Small intestine (tissue), 16 donors: ENCODE measurements around the gene GPI. TPM values are rescaled to one million over a fixed set of nuclear protein-coding genes. Genes with fewer than 3 reads are reported as not detected.
A peak's percentile ranks its signal among the peaks of the same experiment; 100 is the strongest.

ENCODE experiments used
- DNase-seq, 2 donors: peaks; one replicate each; pipeline versions ENCODE4 v3.0.0 to v3.0.0-alpha.2; 2013
- FAIRE-seq: peaks from 2 replicates; lab custom pipeline; 2012; peaks lifted over from hg19 to GRCh38; lab: Jason Lieb, UNC
- H3K27ac ChIP-seq, 3 donors: one replicate each; pipeline ENCODE4 v1.5.1; 2013; ENCODE audit warnings: low read length in 2 of 3, mild to moderate bottlenecking in 2 of 3, control low read depth in 1 of 3, inconsistent platforms in 1 of 3, low read depth in 1 of 3, moderate library complexity in 1 of 3
- H3K27me3 ChIP-seq, 3 donors: one replicate each; pipeline ENCODE4 v1.6.1; 2013; ENCODE audit warnings: low read length in 3 of 3, inconsistent platforms in 1 of 3; ENCODE audit not compliant: control insufficient read depth in 3 of 3, insufficient read depth in 3 of 3
- H3K36me3 ChIP-seq, 3 donors: one replicate each; pipeline ENCODE4 v1.6.1; 2013; ENCODE audit warnings: low read length in 3 of 3, inconsistent platforms in 1 of 3, low read depth in 1 of 3, mild to moderate bottlenecking in 1 of 3, moderate library complexity in 1 of 3; ENCODE audit not compliant: control insufficient read depth in 3 of 3, insufficient read depth in 2 of 3
- H3K4me1 ChIP-seq, 3 donors: one replicate each; pipeline ENCODE4 v1.6.1; 2013; ENCODE audit warnings: low read length in 2 of 3, inconsistent platforms in 1 of 3, low read depth in 1 of 3, mild to moderate bottlenecking in 1 of 3, moderate library complexity in 1 of 3; ENCODE audit not compliant: control insufficient read depth in 3 of 3, insufficient read depth in 2 of 3
- H3K4me3 ChIP-seq, 3 donors: one replicate each; pipeline ENCODE4 v1.5.1; 2013; ENCODE audit warnings: low read length in 3 of 3, control low read depth in 1 of 3, inconsistent platforms in 1 of 3, low read depth in 1 of 3, mild to moderate bottlenecking in 1 of 3, moderate library complexity in 1 of 3
- H3K9me3 ChIP-seq, 2 donors: one replicate each; pipeline ENCODE4 v1.6.1; 2013; ENCODE audit warnings: low read depth in 1 of 2, low read length in 1 of 2; ENCODE audit not compliant: control insufficient read depth in 2 of 2, insufficient read depth in 1 of 2
- WGBS, 3 donors: extraction: QIAGEN DNeasy Blood & Tissue Kit; methylation state at CpG; one replicate each; pipeline ENCODE4 v1.1.7; 2013; 5-methylcytosine and 5-hydroxymethylcytosine counted together
- long read RNA-seq, 10 donors: transcript quantifications; one replicate each; lab custom pipeline, GENCODE V29; 2026
- polyA plus RNA-seq, 4 donors: library from polyadenylated mRNA; stranded (reverse) in 3 of 4; unstranded in 1 of 4; fragments of 200-250 nt in 3 of 4; fragments of 120-200 nt in 1 of 4; gene quantifications; one replicate each; pipeline versions ENCODE4 v1.2.1 to v1.2.3, GENCODE V29; 2013
- donor health status: healthy with polysubstance abuse.
- donor health status: control.
- donor health status: control.
- donor health status: Bipolar disorder and iron deficiency.
- donor health status: healthy.

GPI gene
- polyA plus RNA-seq = 100 to 1,000 TPM in 3 of 4 donors, 10 to 100 TPM in 1; 98.6 to 199 (median 125) TPM
- long read RNA-seq, donor 1, full-length matches to known transcripts = 55 of 76 reads
- long read RNA-seq, donor 1, partial matches to known transcripts = 21 of 76 reads
- long read RNA-seq, donor 1, other reads (novel, unspliced or antisense) = 0 of 76 reads
- long read RNA-seq, donor 2, full-length matches to known transcripts = 19 of 19 reads
- long read RNA-seq, donor 2, partial matches to known transcripts = 0 of 19 reads
- long read RNA-seq, donor 2, other reads (novel, unspliced or antisense) = 0 of 19 reads
- long read RNA-seq, donor 3, full-length matches to known transcripts = 23 of 53 reads
- long read RNA-seq, donor 3, partial matches to known transcripts = 30 of 53 reads
- long read RNA-seq, donor 3, other reads (novel, unspliced or antisense) = 0 of 53 reads
- long read RNA-seq, donor 4, full-length matches to known transcripts = 3 of 3 reads
- long read RNA-seq, donor 4, partial matches to known transcripts = 0 of 3 reads
- long read RNA-seq, donor 4, other reads (novel, unspliced or antisense) = 0 of 3 reads
- long read RNA-seq, donor 5, full-length matches to known transcripts = 6 of 6 reads
- long read RNA-seq, donor 5, partial matches to known transcripts = 0 of 6 reads
- long read RNA-seq, donor 5, other reads (novel, unspliced or antisense) = 0 of 6 reads
- long read RNA-seq, donor 6, full-length matches to known transcripts = 40 of 40 reads
- long read RNA-seq, donor 6, partial matches to known transcripts = 0 of 40 reads
- long read RNA-seq, donor 6, other reads (novel, unspliced or antisense) = 0 of 40 reads
- long read RNA-seq, donor 7, full-length matches to known transcripts = 259 of 430 reads
- long read RNA-seq, donor 7, partial matches to known transcripts = 171 of 430 reads
- long read RNA-seq, donor 7, other reads (novel, unspliced or antisense) = 0 of 430 reads
- long read RNA-seq, donor 8, full-length matches to known transcripts = 4 of 4 reads
- long read RNA-seq, donor 8, partial matches to known transcripts = 0 of 4 reads
- long read RNA-seq, donor 8, other reads (novel, unspliced or antisense) = 0 of 4 reads
- long read RNA-seq, donor 9, full-length matches to known transcripts = 6 of 6 reads
- long read RNA-seq, donor 9, partial matches to known transcripts = 0 of 6 reads
- long read RNA-seq, donor 9, other reads (novel, unspliced or antisense) = 0 of 6 reads
- long read RNA-seq, donor 10, full-length matches to known transcripts = 34 of 40 reads
- long read RNA-seq, donor 10, partial matches to known transcripts = 6 of 40 reads
- long read RNA-seq, donor 10, other reads (novel, unspliced or antisense) = 0 of 40 reads

DNA sequence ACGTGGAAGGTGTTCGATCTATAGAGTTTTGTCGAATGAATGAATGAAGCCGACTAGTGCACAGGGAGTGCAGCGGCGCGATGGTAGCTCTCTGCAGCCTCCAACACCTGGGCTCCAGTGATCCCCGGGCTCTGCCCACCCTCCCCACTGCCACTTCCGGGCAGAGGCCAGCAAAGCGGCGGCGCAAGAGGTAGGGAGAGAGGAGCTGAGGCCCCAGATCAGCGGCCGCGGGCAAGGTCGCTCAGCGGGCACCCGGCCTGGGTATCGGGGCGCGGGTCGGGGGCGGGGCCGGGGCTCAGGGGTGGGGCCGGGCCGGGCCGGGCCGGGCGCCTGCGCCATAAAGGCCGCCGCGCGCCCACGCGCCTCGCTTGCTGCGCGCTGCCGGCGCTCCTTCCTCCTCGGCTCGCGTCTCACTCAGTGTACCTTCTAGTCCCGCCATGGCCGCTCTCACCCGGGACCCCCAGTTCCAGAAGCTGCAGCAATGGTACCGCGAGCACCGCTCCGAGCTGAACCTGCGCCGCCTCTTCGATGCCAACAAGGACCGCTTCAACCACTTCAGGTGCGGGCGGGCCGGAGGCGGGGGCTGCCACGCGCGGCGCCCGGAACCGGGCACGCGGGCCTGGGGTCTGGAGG lies at the start of gene GPI:
GPI (plus strand) TSS at position 367 of the 633 bp plus-strand sequence; CDS start at position 438, 71 bp downstream.
- Histone ChIP-seq H3K9me3 (no peaks in the 10 kb centered on the region), H3K27ac (peak within 1 kb of the TSS; percentile 67 to 85 (median 80)), H3K4me3 (peak within 1 kb of the TSS; percentile 85 to 96 (median 89)), H3K4me1 (peaks cover 0 to 19% (median 9%) of the 10 kb centered on the region in 3 donors), H3K27me3 (no peaks in the 10 kb centered on the region), H3K36me3 (peaks cover 0 to 36% (median 8%) of the 10 kb centered on the region in 3 donors)
- DNase-seq (peak; percentile 73 to 81), FAIRE-seq (no peak)
- WGBS, 3 donors = 0 to 1% (median 1%) methylated on average over 32 to 67 of the region's 67 CpGs

DNA sequence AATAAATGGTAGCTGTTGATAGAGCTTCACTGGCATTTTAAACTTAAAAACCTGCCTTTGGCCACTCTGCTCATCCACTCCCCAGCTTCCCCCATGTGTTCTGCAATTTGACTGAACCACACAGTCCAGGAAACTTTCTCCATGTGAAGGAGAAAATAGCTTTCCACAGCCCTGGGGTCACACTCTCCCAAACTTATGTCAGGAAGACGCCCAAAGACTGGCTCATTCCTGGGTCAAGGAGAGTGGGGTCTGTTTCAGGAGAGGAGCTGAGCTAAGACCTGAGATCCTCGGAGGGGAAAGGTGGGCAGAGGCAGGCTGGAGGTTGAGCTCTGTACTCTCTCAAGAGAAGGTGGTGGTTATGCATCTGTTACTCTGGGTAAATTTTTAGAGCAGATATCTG lies 48.7 kb upstream of the GPI start:
- H3K9me3 ChIP-seq = no peaks in the 10 kb centered on the region
- H3K36me3 ChIP-seq = peaks cover 0 to 17% (median 2%) of the 10 kb centered on the region in 3 donors
- peaks cover 0 to 23% (median 5%) of the 10 kb centered on the region in 3 donors for H3K4me1 ChIP-seq
- no peaks in the 10 kb centered on the region for H3K27me3 ChIP-seq
- no peak for FAIRE-seq
- 81 to 94% (median 88%) methylated on average over 2 of the region's 2 CpGs for WGBS, 3 donors
- H3K27ac ChIP-seq = peak overlapping the region in 2 of 3 donors; percentile 6 to 76
- no peak overlapping the region for H3K4me3 ChIP-seq
- no peak for DNase-seq

DNA sequence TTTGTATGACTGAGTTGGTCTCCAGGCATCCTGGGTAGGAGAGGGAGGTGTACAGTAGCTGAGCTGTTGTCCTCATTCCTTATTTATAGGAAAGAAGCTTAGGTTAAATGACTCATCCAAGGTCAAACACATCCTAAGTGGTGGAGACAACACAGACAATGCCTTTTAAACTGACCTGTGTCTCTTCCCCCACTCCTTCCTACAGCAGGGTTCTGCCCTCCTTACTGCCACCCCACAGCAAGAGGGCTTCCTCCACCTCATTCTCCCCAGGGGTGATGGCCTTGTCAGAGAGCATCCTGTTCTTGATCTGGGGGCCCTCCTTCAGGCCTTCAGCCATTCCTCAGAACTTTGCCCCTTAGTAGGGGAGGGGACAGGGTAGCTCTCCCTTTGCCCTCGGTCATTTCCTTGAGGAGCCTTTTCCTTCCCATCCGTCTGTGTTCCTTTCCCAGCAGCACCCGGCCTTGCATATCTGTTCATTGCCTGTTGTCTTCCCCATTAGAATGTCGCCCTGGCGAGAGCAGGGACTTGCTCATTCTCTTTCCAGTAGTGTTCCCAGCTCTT lies 48.2 kb upstream of the GPI start:
- DNase-seq = peak; percentile 56 to 65
- FAIRE-seq = no peak

DNA sequence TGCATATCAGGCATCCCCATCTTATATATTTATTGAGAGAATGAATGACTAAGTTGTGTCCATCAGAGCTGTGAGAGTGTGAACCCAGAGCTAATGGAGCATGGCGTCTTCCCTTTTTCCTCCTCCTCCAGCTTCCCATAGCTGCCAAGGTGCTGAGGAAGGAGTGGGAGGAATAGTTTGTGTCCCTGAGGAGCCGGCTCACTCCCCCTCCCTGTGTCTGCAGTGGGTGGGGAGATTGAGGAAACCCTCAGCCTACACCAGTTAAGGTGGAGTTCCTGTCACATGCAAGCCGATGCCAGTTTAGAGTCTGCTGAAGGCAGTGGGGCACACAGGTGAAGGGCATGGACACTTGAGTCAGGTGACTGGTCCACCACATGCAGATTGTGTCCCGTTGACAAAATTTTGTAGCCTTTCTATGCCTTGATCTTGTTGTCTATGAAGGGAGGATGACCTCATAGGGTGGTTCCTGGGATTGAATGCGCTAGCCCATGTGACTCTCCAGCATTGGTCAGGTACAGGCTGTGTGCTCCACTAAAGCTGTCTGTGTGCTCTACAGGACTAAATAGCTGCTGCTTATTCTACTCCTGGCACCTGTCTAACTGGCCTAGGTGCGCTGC lies 47.6 kb upstream of the GPI start:
- H3K27ac ChIP-seq = peak overlapping the region in 2 of 3 donors; percentile 32 to 76
- H3K9me3 ChIP-seq = no peaks in the 10 kb centered on the region
- no peak for FAIRE-seq
- WGBS, 3 donors = 65 to 76% (median 74%) methylated on average over 6 of the region's 6 CpGs
- peaks cover 0 to 27% (median 5%) of the 10 kb centered on the region in 3 donors for H3K36me3 ChIP-seq
- peaks cover 0 to 23% (median 5%) of the 10 kb centered on the region in 3 donors for H3K4me1 ChIP-seq
- DNase-seq = peak in 1 of 2 donors; percentile 71
- no peaks in the 10 kb centered on the region for H3K27me3 ChIP-seq
- no peak overlapping the region for H3K4me3 ChIP-seq

More for the DNA sequence above, 48.2 kb upstream of the GPI start:
- H3K27ac ChIP-seq = peak overlapping the region; percentile 32 to 76 (median 34)
- H3K36me3 ChIP-seq = peaks cover 0 to 22% (median 4%) of the 10 kb centered on the region in 3 donors
- H3K4me3 ChIP-seq = no peak overlapping the region
- H3K9me3 ChIP-seq = no peaks in the 10 kb centered on the region
- 39 to 60% (median 50%) methylated on average over 5 of the region's 5 CpGs for WGBS, 3 donors
- peaks cover 0 to 23% (median 5%) of the 10 kb centered on the region in 3 donors for H3K4me1 ChIP-seq
- H3K27me3 ChIP-seq = no peaks in the 10 kb centered on the region

DNA sequence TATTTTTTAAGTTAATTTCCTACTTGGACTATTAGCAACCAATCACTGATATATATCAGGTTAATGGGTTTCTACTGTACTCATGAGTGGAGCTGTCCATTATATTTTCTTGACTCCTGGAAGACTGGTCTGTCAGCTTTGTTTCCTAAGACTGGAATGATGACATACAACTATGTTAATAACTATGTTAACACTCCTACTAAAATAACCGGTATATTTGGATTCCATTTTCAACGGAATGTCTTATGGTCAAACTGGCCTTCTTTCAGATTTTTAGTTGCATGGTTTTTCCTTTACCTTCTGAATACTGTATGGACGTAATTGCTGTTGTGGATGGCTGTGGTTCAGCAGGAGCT lies 45.8 kb upstream of the GPI start:
- FAIRE-seq (no peak), DNase-seq (no peak)
- WGBS, 3 donors = 72 to 79% (median 78%) methylated on average over 3 of the region's 3 CpGs
- Histone ChIP-seq H3K27ac (peak overlapping the region in 1 of 3 donors; percentile 53), H3K36me3 (peaks cover 0 to 36% (median 8%) of the 10 kb centered on the region in 3 donors), H3K27me3 (no peaks in the 10 kb centered on the region), H3K9me3 (no peaks in the 10 kb centered on the region), H3K4me3 (no peak overlapping the region), H3K4me1 (peaks cover 0 to 23% (median 3%) of the 10 kb centered on the region in 3 donors)

DNA sequence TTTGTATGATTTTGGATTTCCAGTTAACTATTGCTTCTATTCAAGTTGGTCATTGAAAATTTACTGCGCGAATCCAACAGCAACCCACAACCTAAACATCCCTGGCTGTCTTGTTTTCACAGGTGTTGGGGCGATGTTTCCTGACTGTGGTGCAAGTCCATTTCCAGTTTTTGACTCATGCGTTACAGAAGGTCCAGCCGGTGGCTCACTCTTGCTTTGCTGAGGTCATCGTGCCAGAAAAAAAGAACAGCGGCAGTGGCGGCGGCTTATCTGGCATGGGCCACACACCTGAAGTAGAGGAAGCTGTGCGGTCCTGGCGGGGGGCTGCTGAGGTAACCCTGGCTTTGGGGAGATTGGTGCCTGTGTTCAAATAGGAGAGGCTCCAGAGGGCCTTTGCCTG lies 45.2 kb upstream of the GPI start:
- 85 to 93% (median 92%) methylated on average over 11 of the region's 11 CpGs for WGBS, 3 donors
- no peak for FAIRE-seq
- no peaks in the 10 kb centered on the region for H3K27me3 ChIP-seq
- no peaks in the 10 kb centered on the region for H3K9me3 ChIP-seq
- peaks cover 0 to 23% (median 3%) of the 10 kb centered on the region in 3 donors for H3K4me1 ChIP-seq
- peaks cover 0 to 39% (median 8%) of the 10 kb centered on the region in 3 donors for H3K36me3 ChIP-seq
- no peak overlapping the region for H3K4me3 ChIP-seq
- DNase-seq = no peak
- peak overlapping the region in 1 of 3 donors; percentile 53 for H3K27ac ChIP-seq

DNA sequence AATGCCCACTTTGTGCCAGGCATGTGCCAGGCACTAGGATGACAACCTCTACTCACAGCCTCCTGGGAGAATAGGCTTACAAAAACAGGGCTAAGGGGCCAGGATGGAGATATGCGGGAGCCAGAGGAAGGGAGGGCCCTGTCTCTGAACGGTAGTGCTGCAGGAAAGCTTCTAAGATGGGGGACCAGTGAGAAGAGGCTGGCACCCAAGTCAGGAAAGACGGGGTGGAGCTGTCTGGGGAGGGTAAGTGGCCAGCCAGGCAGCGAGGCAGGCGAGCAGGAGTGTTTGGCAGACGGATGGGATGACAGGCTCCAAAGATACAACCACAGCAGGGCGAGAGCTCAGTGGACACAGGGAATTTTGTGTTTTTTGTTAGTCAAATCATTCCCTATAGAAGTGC lies 44.7 kb upstream of the GPI start:
- H3K27ac ChIP-seq = no peak overlapping the region
- H3K9me3 ChIP-seq = no peaks in the 10 kb centered on the region
- peaks cover 0 to 43% (median 8%) of the 10 kb centered on the region in 3 donors for H3K36me3 ChIP-seq
- no peaks in the 10 kb centered on the region for H3K27me3 ChIP-seq
- DNase-seq (no peak), FAIRE-seq (no peak)
- peaks cover 0 to 23% (median 3%) of the 10 kb centered on the region in 3 donors for H3K4me1 ChIP-seq
- WGBS, 3 donors = 78 to 89% (median 82%) methylated on average over 7 of the region's 7 CpGs
- H3K4me3 ChIP-seq = no peak overlapping the region
